HG03457 (cell line): ENCODE measurements around the gene MVB12B.

ENCODE experiments used
- ATAC-seq: cut with Tn5 transposase; IDR thresholded peaks from one replicate; pipeline ENCODE4 v1.9.1; 2021; ENCODE audit warnings: moderate number of reproducible peaks; ENCODE audit not compliant: unreplicated experiment

MVB12B gene

DNA sequence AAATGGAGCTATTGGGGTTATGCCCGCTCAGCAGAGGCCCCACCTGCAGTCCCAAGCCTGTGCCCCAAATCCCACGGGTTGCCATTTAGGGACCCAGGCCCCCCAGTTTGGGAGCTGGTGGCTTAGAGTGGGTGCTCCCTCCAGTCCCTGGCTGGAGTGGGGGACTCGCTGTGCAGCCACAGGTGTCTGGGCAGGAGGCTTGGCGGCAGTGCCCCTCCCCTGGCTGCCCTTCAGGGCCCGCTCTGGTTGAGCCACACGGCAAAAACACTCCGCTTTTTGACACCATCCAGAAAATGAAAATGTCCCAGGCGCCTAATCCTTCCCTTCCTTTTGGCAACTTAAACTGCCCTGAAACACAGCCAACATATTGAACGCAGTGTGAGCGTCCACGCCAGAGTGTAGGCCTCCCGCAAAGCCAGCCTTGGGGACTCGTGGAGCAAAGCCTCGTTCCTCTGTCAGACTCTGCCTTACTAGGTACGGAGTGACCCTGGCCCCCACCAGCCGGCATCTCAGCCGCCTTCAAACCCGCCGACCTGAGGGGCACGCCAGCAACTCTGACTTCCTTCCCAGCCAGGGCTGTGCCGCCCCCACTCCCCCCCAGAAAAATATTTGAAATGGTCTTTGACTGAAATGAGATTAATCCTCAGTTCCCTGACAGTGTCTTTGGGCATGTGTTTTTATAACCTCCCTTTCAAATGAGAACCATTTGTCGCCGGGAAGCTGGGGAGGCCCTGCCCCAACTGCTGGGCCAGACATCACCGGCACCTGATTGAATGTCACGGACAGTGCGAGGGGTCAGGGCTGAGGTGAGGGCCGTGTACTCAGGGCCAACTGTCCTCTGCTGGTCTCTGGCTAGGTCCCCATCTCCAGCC lies 188.6 kb downstream of the MVB12B start:
- ATAC-seq, result no peak

DNA sequence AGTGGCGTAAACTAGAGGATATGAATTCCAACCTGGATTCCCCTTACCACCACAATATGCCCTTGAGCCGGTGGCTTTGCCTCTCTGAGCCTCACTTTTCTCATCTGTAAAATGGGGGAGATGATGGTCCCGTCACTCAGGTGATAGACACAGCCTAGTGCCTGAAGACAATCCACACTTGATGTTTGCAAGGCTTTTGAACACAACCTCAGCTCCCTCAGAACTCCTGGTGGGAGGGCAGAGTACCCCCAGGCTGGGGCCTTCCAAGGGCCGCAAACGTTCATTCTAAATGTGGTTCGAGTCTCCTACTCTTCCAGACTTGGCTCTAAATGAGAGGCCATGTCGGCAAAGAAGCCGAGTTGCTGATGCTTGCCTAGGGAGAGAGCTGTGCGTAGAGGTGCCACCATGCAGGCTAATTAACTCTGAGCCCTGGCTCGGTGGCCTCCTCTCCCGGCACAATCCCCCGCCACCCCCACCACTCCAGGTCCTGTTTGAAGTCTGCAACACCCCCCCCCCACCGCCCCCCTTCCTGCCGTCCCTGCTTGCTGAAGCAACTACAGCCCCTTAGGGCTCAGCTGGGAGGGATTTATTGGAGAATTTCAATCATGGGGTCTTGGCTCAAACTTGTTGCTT lies 189.4 kb downstream of the MVB12B start:
- ATAC-seq, result no peak

DNA sequence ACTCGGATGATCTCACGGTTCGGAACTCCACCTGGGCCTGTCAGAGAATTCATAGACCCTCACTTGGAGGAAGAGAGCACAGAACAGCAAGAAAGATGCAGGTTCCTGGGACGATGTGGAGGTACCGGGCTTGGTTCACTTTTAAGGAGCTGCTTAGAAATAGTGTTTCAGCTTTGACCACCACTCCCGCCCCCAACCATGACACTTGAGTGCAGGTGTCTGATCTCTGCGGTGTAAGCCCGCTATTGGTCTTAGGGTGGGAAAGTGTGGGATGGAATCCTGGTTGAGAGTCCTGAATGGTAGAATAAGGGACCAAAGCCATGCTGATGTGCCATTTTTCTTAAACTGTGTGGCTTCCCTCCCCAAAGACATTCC lies 189.9 kb downstream of the MVB12B start:
- no peak for ATAC-seq

DNA sequence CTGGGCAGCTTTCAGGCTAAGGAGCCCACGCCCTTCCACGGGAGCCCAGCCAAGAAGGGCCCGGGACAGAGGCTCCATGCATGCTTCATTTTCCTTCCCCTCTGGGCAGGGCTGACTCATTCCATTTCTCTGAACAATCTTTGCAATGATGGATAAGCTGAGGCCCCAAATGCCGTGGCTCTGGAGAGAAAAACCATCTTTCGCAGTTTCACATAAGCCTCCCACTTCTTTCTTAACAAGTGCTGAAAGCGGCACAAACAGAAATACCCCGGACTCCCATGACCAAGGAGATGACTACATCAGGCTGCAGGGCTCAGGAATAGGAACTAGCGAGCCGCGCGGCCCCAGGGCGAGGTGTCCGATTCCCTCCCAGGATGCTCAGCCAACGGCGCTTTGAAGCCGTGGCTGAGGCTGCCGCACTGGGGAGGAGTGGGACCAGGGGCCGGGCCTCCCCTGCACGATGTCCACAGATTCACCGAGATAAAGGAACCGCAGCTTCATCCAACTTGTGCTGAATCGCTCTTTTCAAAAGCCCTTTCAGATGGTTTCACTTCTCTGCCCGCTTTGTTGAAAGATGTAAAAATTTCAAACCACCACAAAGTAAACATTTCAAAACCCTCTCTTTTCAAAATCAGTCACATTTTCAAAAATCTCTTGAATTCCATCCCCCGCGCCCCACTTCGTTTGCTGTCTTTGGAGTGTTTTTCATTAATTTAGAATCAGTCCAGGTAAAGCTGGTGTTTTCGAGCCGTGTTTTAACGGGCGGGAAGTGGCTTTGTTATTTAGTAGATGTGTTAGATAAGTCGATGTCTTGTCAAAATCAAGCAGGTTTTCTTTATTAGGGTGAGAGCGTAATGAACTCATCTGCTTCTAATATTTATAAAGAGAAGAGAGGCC lies 190.6 kb downstream of the MVB12B start:
- ATAC-seq, result no peak

DNA sequence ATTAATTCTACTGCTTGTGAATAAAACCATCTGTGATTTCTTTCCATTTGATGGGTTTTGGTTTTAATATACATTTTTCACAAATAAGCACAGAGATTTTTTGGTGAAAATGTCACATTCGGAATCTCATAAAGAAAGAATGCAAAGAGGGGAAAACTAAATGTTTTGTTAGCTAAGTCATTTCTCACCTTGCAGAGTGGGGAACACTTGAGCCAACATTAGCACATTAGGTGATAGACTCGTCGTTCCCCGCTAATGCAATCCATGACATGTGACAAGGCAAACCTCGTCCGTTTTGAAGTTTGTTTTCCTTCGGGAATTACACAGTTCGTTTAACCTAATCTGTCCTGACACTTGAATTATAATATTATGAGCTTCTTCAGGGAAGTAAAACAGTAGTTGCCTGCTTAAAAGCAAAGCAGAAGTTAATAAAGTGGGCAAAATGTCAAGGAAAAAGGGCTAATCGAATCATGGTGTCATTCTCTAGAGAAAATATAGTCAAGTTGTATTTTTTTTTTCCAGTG lies 191.3 kb downstream of the MVB12B start:
- no peak for ATAC-seq

DNA sequence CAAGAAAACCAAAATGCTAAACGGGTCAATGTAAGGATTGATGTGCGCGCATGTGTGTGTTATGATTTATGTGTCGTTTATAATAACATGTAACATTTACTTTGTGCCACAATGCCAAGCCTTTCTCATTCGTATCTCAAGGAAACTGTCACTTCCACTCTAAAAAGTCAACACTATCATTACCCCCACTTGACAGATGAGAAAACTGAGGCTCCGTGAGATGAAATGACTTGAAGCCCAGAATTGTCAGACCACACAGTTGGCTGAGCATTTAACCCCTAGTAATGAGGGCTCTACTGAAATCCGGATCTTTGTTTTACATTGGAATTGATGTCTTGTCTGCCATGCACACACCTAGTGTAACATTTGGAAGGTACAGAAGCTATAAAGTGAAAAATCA lies 192.1 kb downstream of the MVB12B start:
- ATAC-seq, result no peak

DNA sequence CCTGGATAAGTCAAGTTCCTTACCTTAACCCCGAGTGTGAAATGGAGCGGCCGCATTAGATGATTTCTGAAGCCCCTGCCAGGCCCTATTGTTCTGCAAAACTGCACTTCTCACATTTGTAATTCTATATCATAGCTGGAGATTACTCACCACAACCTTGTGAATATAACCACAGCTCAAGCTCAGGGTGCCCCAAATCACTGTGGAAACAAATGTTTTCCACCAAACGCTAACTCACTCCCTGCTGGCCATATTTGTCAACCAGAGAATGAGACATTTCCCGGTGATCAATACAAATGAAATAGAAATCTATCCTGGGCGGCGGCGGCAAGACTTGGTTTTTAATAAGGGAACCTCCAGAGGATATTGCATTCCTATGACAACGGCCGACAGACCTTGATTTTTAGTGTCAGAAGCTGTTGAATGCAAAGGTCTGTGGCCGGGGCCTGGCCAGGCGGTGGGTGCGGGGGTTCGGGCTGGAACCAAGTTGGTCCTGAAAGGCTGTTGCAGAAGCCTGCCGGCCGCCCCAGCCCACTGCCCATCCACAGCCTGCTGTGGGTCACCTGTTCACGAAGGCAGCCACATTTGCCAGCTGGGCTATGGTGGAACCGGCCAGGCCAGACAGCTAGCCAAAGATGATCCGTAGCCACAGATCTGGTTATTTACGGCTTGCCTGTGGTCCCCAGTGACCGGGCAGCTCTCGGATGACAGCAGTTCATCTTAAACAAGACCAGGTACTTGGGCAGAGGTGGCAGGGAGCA lies 193.2 kb downstream of the MVB12B start:
- no peak for ATAC-seq

DNA sequence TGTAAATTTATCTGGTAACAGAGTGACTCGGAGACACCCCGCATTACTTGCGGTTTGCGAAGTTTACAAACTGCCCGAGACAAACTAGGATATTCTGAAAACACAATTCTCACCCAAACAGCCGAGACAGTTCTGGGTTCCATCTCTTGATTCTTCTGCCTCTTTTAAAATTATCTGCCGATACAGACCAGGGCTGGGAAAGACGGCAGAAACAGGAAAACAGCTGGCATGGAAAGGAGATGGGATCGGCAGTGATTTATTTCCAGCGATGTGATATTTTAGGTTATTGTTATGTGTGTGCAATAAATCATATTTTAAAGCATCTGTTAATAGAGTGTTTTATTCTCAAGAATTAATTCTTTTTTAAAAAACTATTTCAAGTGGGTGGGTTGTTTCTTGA lies 193.8 kb downstream of the MVB12B start:
- ATAC-seq, result no peak

DNA sequence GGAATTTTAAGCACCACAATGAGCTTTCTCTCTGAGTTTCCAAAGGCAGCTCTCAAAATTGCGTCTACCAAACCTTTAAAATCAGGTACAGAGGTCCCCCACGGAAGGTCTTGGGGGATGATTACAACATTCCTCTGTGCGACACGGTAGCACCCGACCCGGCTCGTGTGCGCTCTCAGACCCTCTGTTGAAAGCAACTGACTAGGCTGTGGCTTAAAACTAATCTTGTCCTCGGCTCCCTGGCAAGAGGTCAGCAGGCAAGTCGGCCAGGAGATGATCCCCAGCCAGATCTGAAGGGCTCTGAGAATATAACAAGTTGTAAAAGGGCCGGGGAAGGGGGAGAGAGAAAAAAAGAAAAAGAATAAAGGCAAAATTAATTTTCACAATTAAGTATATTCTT lies 194.5 kb downstream of the MVB12B start:
- ATAC-seq, result no peak

DNA sequence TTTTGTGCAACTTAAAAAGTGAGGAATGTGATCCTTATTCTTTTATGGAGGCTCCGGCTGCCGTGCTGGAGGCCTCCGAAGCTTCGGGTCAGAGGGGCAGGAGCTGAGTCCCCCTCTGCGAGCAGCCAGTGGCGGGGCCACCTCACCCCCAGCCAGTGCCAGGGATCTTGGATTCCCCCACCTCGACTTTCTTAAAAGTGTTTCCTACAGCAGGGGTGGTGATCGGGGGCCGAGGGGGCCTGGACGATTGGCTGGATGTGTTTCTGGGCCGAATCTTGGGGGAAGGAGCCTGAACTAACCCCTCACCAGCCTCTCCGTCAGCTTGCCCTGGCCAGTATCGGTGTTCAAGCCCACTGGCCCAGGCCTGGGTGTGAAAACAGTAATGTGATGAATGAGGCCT lies 194.9 kb downstream of the MVB12B start:
- no peak for ATAC-seq

DNA sequence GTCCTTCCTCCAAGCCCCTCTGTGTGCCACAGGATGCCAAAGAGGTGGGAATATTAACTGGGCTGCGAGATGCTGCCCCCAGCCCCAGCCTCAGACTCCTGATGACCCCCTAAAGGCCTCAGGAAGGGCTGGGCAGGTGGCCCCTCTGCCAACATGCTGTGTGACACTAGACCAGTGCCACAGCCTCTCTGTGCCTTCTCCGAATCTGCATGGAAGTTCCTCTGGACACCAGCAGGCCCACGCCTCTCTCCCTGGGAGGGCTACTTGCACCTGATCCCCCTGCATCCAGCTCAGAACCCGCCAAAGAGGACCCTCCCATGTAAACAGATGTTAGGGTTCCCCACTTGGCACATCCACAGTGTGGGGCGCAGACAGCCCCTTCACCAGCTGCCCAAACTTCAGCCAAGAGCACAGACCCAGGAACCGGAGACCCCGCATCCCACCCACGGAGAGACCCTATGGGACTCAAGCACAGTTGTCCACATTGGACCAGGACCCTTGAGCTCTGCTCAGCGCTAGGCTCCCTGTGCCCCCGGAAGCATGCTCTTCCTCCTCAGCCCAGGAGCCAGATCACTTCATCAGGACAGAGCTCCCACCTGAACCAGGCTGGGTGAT lies 195.5 kb downstream of the MVB12B start:
- ATAC-seq, result no peak

DNA sequence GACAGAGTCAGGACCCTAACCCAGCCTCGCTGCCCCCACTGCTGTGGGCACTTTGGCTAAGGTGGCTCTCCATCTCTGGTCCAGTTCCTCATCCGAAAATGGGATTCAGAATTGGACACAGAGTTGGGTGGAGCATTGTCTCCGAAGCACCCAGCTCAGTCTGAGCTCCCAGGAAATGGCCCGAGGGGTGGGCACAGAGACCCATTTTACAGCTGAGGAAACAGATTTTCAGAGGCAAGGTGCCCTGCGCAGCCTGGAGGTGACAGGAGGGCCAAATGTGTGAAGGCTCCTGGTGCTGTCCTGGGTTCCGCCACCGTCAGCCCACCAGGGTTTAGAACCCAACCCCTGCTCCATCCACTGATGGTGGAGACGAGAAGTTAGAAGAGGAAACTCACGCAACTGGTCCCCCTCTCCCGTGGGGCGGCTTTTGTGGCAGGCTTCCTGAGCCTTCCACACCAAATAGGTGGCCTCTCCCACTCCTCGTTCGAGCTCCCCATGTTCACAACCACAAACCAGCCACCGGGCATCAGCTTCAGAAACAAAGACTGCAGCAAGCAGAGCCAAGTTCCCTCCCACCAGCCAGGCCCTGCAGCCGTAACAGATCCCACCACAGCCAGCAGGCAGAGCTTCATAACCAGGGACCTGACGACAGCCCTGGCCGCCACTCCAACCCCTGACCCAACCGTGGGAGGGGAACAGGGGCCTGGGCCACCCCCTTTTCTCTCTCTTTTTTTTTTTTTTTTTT lies 196.2 kb downstream of the MVB12B start:
- ATAC-seq, result no peak

DNA sequence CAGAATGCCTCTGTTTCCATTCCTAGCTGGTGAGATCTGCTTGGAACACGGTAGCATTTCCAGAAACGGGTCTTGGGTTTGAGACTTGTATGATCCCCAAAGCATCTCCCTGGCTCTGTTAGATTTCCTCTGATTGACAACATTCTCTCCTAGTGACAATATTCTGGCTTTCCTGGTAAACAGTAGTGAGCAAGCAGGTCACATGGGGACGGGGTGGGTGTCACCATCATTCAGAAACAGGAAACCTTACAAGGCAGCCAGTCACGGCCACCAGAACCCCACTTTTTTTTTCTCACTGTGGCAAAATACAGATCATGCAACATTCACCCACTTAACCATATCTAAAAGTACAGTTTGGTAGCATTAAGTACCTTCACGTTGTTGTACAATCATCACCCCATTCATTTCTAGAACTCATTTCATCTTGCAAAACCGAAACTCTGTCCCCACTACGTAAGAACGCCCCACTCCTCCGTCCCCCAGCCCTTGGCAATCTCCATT lies 197.0 kb downstream of the MVB12B start:
- ATAC-seq, result no peak

DNA sequence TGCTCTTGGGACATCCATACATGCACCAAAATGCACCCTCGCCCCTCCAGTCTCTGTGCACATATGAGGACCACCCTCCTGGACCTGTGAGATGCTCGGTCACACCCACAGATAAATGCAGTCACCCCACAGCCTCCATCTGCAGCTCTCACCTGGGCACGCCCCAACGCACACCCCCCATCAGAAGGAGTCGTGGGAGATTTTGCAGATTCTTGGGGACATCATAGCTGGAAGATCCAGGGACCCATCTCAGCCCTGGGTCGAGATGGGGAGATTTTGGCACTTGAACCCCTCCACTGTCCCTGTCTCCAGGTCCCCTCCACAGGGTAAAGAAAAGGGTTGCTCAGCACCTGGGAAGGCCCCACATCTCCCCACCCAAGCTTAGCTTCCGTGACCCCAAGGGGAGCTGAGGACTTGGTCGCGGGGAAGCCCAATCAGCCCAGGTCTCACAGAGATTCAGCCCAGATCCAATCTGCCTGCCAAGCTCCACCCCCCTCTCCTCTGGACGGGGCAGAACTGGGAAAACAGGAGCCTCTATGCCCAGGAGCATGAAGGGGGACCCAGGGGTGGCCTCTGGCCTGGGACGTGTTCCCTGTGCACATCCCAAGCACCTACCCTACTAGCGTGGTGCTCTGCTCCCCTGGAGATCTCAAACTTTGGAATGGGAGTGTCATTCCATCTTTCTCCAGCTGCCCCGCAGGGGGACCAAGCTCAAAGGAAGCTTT lies 197.9 kb downstream of the MVB12B start:
- ATAC-seq, result no peak

DNA sequence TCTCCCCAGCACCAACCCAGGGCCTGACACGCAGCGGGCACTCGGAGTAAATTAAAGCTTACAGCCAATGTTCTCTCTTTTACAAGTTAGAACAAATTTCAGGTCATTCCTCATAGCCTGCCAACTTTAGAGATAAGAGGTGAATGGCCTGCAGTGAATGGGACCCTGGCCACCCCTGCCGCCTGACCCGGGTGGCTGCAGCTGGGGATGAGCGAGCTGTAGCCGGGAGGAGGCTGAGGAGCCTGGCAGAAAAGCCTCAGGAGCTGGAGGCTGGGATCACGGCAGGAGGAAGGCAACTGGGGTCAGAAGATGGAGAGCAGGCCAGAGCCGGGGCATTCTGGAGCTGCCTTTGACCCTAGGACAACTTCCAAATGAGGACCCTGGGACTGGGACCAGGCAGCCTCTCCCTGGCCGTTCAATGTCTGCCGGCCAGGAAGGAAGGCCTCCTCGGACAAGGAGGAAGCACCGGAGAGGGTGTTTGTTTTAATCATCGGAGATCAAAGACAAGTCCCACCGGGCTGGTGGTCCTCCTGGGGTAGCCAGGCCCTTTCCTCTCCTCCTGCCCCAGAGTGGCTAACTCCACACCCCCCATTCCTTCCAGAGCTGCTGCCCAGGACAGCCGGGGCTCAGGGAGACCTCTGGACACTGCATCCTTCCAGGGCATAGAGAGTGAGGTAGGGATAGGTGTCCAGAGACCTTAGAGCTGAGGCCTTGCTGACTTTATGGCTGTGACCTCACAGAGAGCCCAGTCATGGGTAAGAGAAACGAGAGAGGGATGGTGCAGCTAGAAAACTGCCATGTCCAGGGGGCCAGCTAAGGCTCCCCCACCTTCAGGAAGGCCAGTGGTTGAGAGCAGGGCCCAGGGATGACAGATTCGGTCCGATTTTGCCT lies 199.8 kb downstream of the MVB12B start:
- no peak for ATAC-seq

DNA sequence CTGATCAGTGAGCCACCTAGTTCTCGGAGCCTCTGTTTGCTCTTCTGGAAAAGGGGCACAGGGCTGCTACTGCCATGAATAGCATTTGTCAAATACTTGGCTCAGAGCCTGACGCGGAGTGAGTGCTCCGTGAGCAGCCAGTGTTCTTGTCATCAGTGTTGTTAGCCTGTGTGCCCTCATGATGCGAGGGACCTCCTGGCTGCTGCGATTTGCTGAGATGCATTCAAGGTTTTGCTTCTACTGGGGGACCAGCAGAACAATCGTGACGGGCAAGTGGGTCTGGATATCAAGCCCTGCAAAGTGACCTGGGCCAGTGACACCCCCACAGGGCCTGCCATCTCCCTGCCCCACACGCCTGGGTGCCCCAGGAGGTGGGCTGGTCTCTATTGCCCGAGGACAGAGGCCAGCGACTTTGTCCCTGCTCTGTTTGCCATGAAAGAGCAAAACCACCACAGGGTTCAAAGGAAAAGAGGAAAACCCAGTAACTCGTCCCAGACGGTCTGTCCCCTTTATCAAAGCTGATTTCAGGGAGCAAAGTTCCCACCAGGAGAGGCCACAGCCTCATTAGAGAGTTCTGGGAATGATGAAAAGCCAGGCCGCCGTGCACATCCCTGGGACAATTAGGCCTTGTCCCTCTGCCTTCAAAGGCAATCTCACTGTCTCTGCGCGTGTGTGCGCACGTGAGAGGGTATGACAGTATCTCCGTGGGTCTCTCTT lies 200.6 kb downstream of the MVB12B start:
- no peak for ATAC-seq

DNA sequence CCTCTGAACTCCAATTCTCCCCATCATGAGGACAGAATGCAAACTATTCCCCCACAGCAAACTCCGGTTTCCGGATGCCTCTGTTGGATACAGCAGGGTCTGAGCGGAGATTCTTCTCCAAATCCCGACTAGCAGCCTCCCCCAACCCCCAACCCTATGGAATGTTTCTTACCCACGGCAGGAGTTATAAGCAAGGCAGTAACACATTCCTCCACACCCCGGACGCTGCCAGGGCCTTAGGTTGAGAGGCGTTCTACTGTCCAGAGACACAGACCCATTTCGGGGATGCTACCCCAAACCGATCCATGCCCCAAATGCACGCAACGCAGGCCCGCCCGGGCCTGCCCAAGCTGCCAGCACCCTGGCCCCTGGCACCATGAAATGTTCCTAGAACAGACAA lies 201.5 kb downstream of the MVB12B start:
- no peak for ATAC-seq
